ENCODE results near the gene THAP12.

- no peak for TF ChIP-seq GATA2 (IDR thresholded peaks at IDR 0.05; ENCODE audit: low read depth, low read length)
- no peak for TF ChIP-seq GATA3 (IDR thresholded peaks at IDR 0.05; ENCODE audit: low read depth, low read length)
Observed at GRCh38 chr11:76335842-76336241, 45.1 kb downstream of the THAP12 start.

Measured in SH-SY5Y (cell line).